GM12874 (cell line): ENCODE measurements around the gene IZUMO4.

Experiments
- CTCF ChIP-seq: IDR thresholded peaks from 2 replicates; pipeline ENCODE4 v1.5.1; 2011; ENCODE audit warnings: low read depth, mild to moderate bottlenecking, control low read depth, low read length, moderate library complexity; ENCODE audit not compliant: insufficient read depth

The IZUMO4 gene

GRCh38 chr19:2140138-2140569 lies 43.4 kb downstream of the IZUMO4 start:
- no peak for TF ChIP-seq CTCF

GRCh38 chr19:2142173-2142829 lies 45.6 kb downstream of the IZUMO4 start:
- TF ChIP-seq CTCF, result no peak

- no peak for TF ChIP-seq CTCF
Observed at GRCh38 chr19:2144190-2144589, 47.5 kb downstream of the IZUMO4 start.

GRCh38 chr19:2145831-2146241 lies 49.1 kb downstream of the IZUMO4 start:
- TF ChIP-seq CTCF, result no peak

- no peak for TF ChIP-seq CTCF
Observed at GRCh38 chr19:2148482-2149135, 51.9 kb downstream of the IZUMO4 start.
